NB4 (cell line): ENCODE results near the gene SEMA5B.

Source experiments
- DNase-seq: peaks from one replicate; pipeline ENCODE4 v3.0.0; 2010; ENCODE audit warnings: low read depth
- H3K4me3 ChIP-seq: one replicate; pipeline ENCODE4 v1.5.1; 2011; ENCODE audit warnings: mild to moderate bottlenecking, low read depth, low read length, moderate library complexity
- CTCF ChIP-seq: IDR thresholded peaks from one replicate; pipeline ENCODE4 v1.5.1; 2012; ENCODE audit warnings: low read depth, low read length
- MAX ChIP-seq: IDR thresholded peaks from 2 replicates; pipeline ENCODE4 v1.6.1; 2011; ENCODE audit warnings: low read depth, low read length
- MYC ChIP-seq: IDR thresholded peaks from 2 replicates; pipeline ENCODE4 v1.6.1; 2011; ENCODE audit warnings: low read depth, low read length
- POLR2A ChIP-seq: IDR thresholded peaks from 2 replicates; pipeline ENCODE4 v1.6.1; 2011; ENCODE audit warnings: mild to moderate bottlenecking; ENCODE audit not compliant: insufficient read length; ENCODE audit errors: extremely low read depth

SEMA5B gene

GRCh38 chr3:122886946-122887345 is 140.6 kb downstream of the SEMA5B start:
- TF ChIP-seq CTCF = no peak
- no peak for TF ChIP-seq MAX
- no peak for TF ChIP-seq POLR2A
- TF ChIP-seq MYC = no peak
- no peak overlapping the region for H3K4me3 ChIP-seq
- DNase-seq = no peak

GRCh38 chr3:122886251-122886650 is 141.3 kb downstream of the SEMA5B start:
- no peak for DNase-seq
- no peak for TF ChIP-seq MAX
- no peak for TF ChIP-seq CTCF
- TF ChIP-seq POLR2A = no peak
- no peak for TF ChIP-seq MYC
- no peak overlapping the region for H3K4me3 ChIP-seq

- no peak overlapping the region for H3K4me3 ChIP-seq
- TF ChIP-seq POLR2A = no peak
- TF ChIP-seq MYC = no peak
- no peak for TF ChIP-seq CTCF
- no peak for TF ChIP-seq MAX
- no peak for DNase-seq
These were observed 145.1 kb downstream of the SEMA5B start for GRCh38 chr3:122882361-122882947.

- DNase-seq = no peak
- H3K4me3 ChIP-seq = no peak overlapping the region
- TF ChIP-seq POLR2A = no peak
- no peak for TF ChIP-seq CTCF
- TF ChIP-seq MYC = no peak
- no peak for TF ChIP-seq MAX
These were observed 146.9 kb downstream of the SEMA5B start for GRCh38 chr3:122880624-122881023.

GRCh38 chr3:122880173-122880572 is 147.4 kb downstream of the SEMA5B start:
- DNase-seq = no peak
- H3K4me3 ChIP-seq = no peak overlapping the region
- TF ChIP-seq MAX (no peak), CTCF (no peak), POLR2A (no peak), MYC (no peak)
